ENCODE measurements around the gene PTGDR2.
"Not testable (repeated sequence)": the region's sequence is repeated elsewhere in the genome, so short reads cannot be mapped to it uniquely, and the experiment has no call there.

PTGDR2 gene

DNA sequence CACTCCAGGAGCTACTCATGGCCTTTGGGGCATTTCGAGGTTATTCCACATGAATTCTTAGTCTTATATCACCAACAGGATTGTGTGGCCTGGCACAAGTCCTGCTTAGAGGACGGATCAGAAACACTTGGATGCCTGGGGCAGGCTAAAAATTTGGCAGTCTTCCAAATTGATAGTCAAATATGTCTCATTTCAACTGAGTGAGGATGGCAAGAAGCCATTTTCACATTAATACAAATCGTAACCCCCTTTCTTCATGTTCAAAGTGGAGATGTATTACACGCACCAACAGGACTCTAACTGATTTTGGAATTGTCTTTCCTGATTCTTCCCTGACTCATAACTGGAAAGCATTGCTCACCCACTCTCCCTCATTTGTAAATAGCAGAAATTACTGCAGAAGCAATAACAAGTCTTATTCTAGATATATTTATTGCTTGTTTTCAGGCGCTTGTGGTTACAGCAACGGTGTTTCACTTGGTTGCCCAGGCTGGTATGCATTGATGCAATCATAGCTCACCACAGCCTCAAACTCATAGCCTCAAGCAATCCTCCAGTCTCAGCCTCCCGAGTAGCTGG lies 24.2 kb downstream of the PTGDR2 start:
- H3K4me3 ChIP-seq (ENCODE audit: low read length), result no peak overlapping the region
- H3K4me1 ChIP-seq (ENCODE audit: insufficient read depth, low read length), result no peaks in the 10 kb centered on the region
- 74% methylated on average over 7 of the region's 7 CpGs for whole genome bisulfite sequencing
- H3K27ac ChIP-seq (ENCODE audit: low read depth, low read length), result no peak overlapping the region
- no peak overlapping the region for H3K9ac ChIP-seq (ENCODE audit: low read depth, low read length)
- H3K36me3 ChIP-seq (ENCODE audit: insufficient read depth, low read length), result no peaks in the 10 kb centered on the region
- peaks cover 16% of the 10 kb centered on the region for H3K27me3 ChIP-seq (ENCODE audit: insufficient read depth, low read length)
- H3K9me3 ChIP-seq (ENCODE audit: insufficient read depth, low read depth, low read length), result no peaks in the 10 kb centered on the region

DNA sequence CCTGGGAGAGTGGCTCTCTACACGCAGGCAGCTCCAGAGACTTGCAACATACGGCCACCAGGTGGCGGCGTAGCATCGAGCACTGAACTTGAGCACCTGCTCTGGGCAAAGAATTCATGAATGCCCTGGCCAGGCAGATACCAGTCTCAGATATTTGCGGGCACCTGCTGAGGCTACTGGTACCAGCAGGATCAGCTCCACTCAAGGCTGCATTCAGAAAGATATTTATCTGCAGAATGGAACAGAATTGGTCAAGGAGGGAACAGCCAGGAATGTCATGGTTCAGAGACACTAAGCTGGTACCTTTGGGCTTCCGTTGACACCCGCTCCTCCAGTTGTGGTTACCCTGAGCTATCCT lies 24.6 kb downstream of the PTGDR2 start:
- H3K4me3 ChIP-seq (ENCODE audit: low read length), result no peak overlapping the region
- no peaks in the 10 kb centered on the region for H3K9me3 ChIP-seq (ENCODE audit: insufficient read depth, low read depth, low read length)
- WGBS, result 23% methylated on average over 8 of the region's 8 CpGs
- peaks cover 16% of the 10 kb centered on the region for H3K27me3 ChIP-seq (ENCODE audit: insufficient read depth, low read length)
- H3K27ac ChIP-seq (ENCODE audit: low read depth, low read length), result no peak overlapping the region
- H3K9ac ChIP-seq (ENCODE audit: low read depth, low read length), result no peak overlapping the region
- no peaks in the 10 kb centered on the region for H3K4me1 ChIP-seq (ENCODE audit: insufficient read depth, low read length)
- no peaks in the 10 kb centered on the region for H3K36me3 ChIP-seq (ENCODE audit: insufficient read depth, low read length)

DNA sequence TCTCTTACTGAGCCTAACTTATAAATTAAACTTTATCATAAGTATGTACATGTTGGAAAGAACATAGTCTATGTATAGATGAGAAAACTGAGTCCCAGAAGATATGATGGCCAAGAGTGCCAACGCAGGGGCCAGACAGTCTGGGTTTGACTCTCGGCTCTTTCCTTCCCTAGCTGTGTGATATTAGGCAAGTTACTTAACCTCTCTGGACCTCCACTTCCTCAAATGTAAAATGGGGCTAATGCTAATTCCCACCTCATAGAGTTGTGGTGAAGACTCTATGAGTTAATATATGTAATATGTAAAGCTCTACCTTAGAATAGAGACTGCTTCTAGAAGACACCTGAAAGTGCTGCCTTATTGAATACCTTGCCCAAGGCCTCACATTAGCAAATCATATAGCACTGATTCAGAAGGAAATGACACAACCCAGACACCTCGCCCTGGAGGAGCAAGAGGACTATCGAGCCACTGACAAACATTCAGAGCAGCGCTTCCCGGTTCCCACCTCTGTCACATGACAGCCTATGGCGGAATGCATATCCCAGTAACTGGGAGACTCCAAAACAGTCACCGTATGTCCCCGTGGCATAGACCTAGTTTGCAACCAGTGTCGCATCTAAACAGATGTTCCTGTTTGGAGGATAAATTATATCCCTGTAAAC lies 25.1 kb downstream of the PTGDR2 start:
- H3K4me3 ChIP-seq (ENCODE audit: low read length), result no peak overlapping the region
- H3K9ac ChIP-seq (ENCODE audit: low read depth, low read length), result no peak overlapping the region
- WGBS, result 54% methylated on average over 9 of the region's 10 CpGs

DNA sequence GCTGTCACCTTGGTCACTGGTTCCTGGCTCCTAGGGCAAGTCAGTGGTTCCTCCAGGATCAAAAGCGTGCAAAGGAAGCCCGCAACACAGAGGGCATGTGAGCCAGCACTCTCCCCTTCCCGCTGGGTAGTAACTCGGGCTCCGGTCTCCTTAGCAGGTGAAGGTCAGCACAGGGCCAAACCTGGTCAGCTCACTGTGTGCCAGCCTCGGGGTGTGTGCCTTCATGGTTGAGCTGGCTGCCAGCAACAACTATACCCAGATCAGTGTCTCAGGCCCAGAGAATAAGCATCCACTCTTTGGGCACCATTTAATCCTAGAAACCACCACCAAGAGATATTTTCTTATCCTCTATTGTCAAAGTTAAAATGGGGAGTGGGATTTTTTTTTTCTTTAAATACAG lies 30.0 kb downstream of the PTGDR2 start:
- WGBS, result 87% methylated on average over 6 of the region's 6 CpGs
- Histone ChIP-seq H3K4me3 (ENCODE audit: low read length) (no peak overlapping the region), H3K27ac (ENCODE audit: low read depth, low read length) (no peak overlapping the region), H3K27me3 (ENCODE audit: insufficient read depth, low read length) (no peaks in the 10 kb centered on the region), H3K9ac (ENCODE audit: low read depth, low read length) (no peak overlapping the region), H3K4me1 (ENCODE audit: insufficient read depth, low read length) (no peaks in the 10 kb centered on the region), H3K36me3 (ENCODE audit: insufficient read depth, low read length) (no peaks in the 10 kb centered on the region), H3K9me3 (ENCODE audit: insufficient read depth, low read depth, low read length) (no peaks in the 10 kb centered on the region)

More for the DNA sequence above, 25.1 kb downstream of the PTGDR2 start:
- Histone ChIP-seq H3K4me1 (ENCODE audit: insufficient read depth, low read length) (no peaks in the 10 kb centered on the region), H3K27ac (ENCODE audit: low read depth, low read length) (no peak overlapping the region), H3K9me3 (ENCODE audit: insufficient read depth, low read depth, low read length) (no peaks in the 10 kb centered on the region), H3K36me3 (ENCODE audit: insufficient read depth, low read length) (no peaks in the 10 kb centered on the region), H3K27me3 (ENCODE audit: insufficient read depth, low read length) (peaks cover 16% of the 10 kb centered on the region)

DNA sequence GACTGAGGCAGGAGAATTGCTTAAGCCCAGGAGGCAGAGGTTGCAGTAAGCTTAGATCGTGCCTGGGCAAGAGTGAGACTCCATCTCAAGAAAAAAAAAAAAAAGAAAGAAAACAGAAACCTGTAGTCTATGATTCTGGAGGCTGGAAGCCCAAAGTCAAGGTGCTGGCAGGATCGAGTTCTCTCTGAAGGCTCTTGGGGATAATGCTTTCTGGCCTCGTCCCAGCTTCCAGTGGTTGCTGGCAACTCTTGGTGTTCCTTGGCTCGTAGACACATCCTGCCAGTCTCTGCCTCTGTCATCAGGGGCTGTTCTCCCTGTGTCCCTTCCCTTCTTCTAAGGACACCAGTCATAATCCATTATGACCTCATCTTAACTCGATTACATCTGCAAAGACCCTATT lies 30.6 kb downstream of the PTGDR2 start:
- no peaks in the 10 kb centered on the region for H3K9me3 ChIP-seq (ENCODE audit: insufficient read depth, low read depth, low read length)
- H3K9ac ChIP-seq (ENCODE audit: low read depth, low read length), result no peak overlapping the region
- H3K36me3 ChIP-seq (ENCODE audit: insufficient read depth, low read length), result no peaks in the 10 kb centered on the region
- H3K27me3 ChIP-seq (ENCODE audit: insufficient read depth, low read length), result no peaks in the 10 kb centered on the region
- H3K27ac ChIP-seq (ENCODE audit: low read depth, low read length), result no peak overlapping the region
- WGBS, result 87% methylated on average over 5 of the region's 5 CpGs
- H3K4me1 ChIP-seq (ENCODE audit: insufficient read depth, low read length), result no peaks in the 10 kb centered on the region
- H3K4me3 ChIP-seq (ENCODE audit: low read length), result no peak overlapping the region

DNA sequence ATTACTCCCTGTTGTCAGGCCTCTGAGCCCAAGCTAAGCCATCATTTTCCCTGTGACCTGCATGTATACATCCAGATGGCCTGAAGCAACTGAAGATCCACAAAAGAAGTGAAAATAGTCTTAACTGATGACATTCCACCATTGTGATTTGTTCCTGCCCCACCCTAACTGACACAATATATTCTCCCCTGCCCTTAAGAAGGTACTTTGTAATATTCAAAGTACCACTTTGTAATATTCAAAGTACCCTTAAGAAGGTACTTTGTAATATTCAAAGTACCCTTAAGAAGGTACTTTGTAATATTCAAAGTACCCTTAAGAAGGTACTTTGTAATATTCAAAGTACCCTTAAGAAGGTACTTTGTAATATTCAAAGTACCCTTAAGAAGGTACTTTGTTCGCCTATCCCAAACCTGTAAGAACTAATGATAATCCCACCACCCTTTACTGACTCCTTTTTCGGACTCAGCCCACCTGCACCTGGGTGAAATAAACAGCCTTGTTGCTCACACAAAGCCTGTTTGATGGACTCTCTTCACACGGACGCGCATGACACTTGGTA lies 31.9 kb downstream of the PTGDR2 start:
- not testable (repeated sequence) for H3K9me3 ChIP-seq (ENCODE audit: insufficient read depth, low read depth, low read length); H3K4me3 ChIP-seq (ENCODE audit: low read length); H3K27me3 ChIP-seq (ENCODE audit: insufficient read depth, low read length); H3K9ac ChIP-seq (ENCODE audit: low read depth, low read length); H3K36me3 ChIP-seq (ENCODE audit: insufficient read depth, low read length); H3K27ac ChIP-seq (ENCODE audit: low read depth, low read length); H3K4me1 ChIP-seq (ENCODE audit: insufficient read depth, low read length)
- WGBS, result 91% methylated on average over 5 of the region's 5 CpGs

DNA sequence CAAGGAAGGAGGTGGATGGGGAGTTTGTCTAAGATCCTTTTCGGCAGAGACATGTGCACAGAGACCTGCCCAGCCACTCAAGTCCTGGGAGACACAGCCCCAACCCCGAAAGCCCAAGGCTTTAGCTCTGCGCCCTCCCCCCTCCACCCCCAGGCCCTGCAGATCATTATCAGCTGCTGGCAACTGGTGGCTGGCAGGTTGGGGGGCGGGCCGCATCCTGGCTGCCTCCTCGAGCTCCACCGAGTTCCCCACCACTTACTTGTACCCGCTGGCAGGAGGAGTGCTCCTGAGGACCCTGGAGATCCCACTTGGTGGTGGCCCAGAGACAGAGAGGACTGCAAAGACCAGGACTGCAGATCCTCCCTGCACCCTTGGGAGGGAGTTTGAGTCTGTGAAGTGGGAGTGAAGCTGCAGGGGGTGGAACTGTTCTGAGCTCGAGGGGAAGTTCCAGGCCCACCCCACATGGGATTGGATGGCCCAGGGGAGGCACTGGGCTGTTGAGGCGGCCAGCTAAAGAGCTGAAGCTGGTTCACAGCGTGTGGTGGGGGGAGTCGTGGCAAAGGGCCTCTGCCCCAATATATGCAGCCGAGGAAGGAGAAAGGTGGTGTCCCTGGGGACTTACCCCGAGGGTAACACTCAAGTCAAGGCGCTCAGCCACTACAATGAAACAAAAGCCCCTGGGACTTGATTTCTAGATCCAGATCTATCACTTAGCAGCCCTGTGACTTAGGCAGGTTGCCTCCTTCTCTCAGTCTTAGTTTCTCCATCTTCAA lies 33.7 kb downstream of the PTGDR2 start:
- H3K27ac ChIP-seq (ENCODE audit: low read depth, low read length), result no peak overlapping the region
- no peak overlapping the region for H3K4me3 ChIP-seq (ENCODE audit: low read length)
- H3K36me3 ChIP-seq (ENCODE audit: insufficient read depth, low read length), result no peaks in the 10 kb centered on the region
- H3K9me3 ChIP-seq (ENCODE audit: insufficient read depth, low read depth, low read length), result peaks cover 3% of the 10 kb centered on the region
- no peak overlapping the region for H3K9ac ChIP-seq (ENCODE audit: low read depth, low read length)
- WGBS, result 86% methylated on average over 15 of the region's 15 CpGs
- no peaks in the 10 kb centered on the region for H3K27me3 ChIP-seq (ENCODE audit: insufficient read depth, low read length)
- no peaks in the 10 kb centered on the region for H3K4me1 ChIP-seq (ENCODE audit: insufficient read depth, low read length)

DNA sequence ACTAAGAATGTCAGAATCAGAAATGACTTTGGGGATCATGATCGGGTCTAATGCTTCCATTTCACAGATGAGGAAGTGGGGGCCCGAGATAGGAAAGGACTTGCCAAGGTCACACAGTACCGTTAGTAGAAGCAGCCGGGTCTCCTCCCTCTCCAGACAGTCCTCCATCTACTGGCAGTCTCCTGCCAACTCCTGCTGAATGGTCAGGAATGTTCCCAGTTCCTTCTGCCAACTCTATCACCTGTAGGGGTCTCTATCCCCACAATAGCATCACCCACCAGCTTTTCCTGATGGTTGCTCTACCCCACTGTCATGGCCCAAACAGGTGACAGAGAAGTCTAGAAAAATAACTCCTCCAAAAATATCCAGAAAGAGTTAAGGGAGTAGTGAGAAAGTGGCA lies 37.7 kb downstream of the PTGDR2 start:
- no peaks in the 10 kb centered on the region for H3K36me3 ChIP-seq (ENCODE audit: insufficient read depth, low read length)
- whole genome bisulfite sequencing, result 88% methylated on average over 4 of the region's 4 CpGs
- no peaks in the 10 kb centered on the region for H3K27me3 ChIP-seq (ENCODE audit: insufficient read depth, low read length)
- H3K27ac ChIP-seq (ENCODE audit: low read depth, low read length), result no peak overlapping the region
- peaks cover 10% of the 10 kb centered on the region for H3K9me3 ChIP-seq (ENCODE audit: insufficient read depth, low read depth, low read length)
- no peak overlapping the region for H3K9ac ChIP-seq (ENCODE audit: low read depth, low read length)
- H3K4me3 ChIP-seq (ENCODE audit: low read length), result no peak overlapping the region
- H3K4me1 ChIP-seq (ENCODE audit: insufficient read depth, low read length), result no peaks in the 10 kb centered on the region

DNA sequence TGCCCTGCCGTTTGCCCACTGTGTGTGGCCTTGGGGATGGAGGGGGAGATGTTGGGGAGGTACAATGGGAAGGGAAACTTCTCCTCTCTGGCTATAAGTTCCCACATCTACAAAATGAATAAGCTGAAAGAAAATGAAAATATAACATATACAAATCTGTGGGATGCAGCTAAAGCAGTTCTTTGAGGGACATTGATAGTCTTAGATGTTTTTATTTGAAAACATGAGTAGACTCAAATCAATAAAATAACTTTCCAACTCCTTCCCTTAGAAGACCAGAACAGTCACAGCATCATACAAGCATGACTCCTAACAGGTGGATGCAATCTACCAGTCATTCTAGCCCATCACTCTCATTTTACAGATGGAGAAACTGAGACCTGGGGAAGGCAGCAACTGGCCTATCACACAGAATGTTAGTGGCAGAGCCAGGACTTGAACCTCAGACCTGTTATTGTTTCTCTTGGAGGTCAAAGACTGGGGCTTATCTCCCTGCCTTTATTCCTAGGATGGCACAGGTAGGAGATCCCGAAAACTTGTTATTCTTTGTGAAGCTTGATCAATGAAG lies 39.1 kb downstream of the PTGDR2 start:
- no peaks in the 10 kb centered on the region for H3K36me3 ChIP-seq (ENCODE audit: insufficient read depth, low read length)
- no peaks in the 10 kb centered on the region for H3K27me3 ChIP-seq (ENCODE audit: insufficient read depth, low read length)
- no peak overlapping the region for H3K4me3 ChIP-seq (ENCODE audit: low read length)
- H3K4me1 ChIP-seq (ENCODE audit: insufficient read depth, low read length), result no peaks in the 10 kb centered on the region
- H3K27ac ChIP-seq (ENCODE audit: low read depth, low read length), result no peak overlapping the region
- H3K9ac ChIP-seq (ENCODE audit: low read depth, low read length), result no peak overlapping the region
- H3K9me3 ChIP-seq (ENCODE audit: insufficient read depth, low read depth, low read length), result peaks cover 10% of the 10 kb centered on the region
- WGBS, result 95% methylated on average over 2 of the region's 2 CpGs

DNA sequence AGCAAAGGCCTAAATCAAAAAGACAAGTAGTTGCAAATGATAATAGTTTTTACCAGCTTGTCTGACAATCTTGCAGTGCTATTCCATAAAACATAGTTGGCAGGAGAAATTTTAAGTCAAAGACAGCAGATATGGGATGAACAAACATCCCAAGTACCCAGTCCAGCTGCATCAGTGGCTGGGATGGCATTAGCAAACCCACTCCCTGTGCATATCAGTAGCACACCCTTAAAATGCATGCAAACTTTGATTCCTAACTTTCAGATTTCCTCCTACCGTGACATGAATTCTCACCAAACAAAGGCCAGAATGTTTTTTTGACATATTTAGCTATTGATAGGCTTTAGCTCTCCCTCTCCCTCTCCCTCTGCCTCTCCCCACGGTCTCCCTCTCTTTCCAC lies 41.6 kb downstream of the PTGDR2 start:
- no peak overlapping the region for H3K4me3 ChIP-seq (ENCODE audit: low read length)
- peaks cover 10% of the 10 kb centered on the region for H3K9me3 ChIP-seq (ENCODE audit: insufficient read depth, low read depth, low read length)
- 88% methylated on average over 2 of the region's 2 CpGs for WGBS
- H3K9ac ChIP-seq (ENCODE audit: low read depth, low read length), result no peak overlapping the region
- H3K36me3 ChIP-seq (ENCODE audit: insufficient read depth, low read length), result no peaks in the 10 kb centered on the region
- H3K4me1 ChIP-seq (ENCODE audit: insufficient read depth, low read length), result no peaks in the 10 kb centered on the region
- no peak overlapping the region for H3K27ac ChIP-seq (ENCODE audit: low read depth, low read length)
- no peaks in the 10 kb centered on the region; the same call in 1 of the 2 replicates for H3K27me3 ChIP-seq (ENCODE audit: insufficient read depth, low read length)

DNA sequence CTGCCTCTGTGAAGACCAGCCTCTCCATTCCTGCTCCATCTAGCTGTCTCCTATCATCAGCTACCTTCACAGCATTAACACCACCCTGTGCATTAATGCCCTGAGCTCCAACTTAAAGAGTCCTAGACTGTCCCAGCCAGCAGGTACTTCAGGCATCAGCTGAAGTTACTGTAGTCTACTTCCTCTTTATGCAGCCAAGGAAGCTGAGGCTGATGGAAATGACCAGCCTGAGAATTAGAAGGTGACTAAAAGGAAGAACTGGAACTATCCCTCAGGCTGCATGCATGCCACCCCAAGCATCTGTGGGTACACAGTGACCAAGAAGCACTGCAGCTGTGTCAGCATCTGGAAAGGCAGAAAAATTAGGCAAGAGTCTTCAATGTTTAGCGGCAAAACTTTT lies 42.4 kb downstream of the PTGDR2 start:
- WGBS, result 90% methylated on average over 1 of the region's 1 CpG
- no peak overlapping the region for H3K9ac ChIP-seq (ENCODE audit: low read depth, low read length)
- no peaks in the 10 kb centered on the region; the same call in 1 of the 2 replicates for H3K27me3 ChIP-seq (ENCODE audit: insufficient read depth, low read length)
- no peaks in the 10 kb centered on the region for H3K36me3 ChIP-seq (ENCODE audit: insufficient read depth, low read length)
- H3K4me3 ChIP-seq (ENCODE audit: low read length), result no peak overlapping the region
- H3K9me3 ChIP-seq (ENCODE audit: insufficient read depth, low read depth, low read length), result peaks cover 10% of the 10 kb centered on the region
- H3K27ac ChIP-seq (ENCODE audit: low read depth, low read length), result no peak overlapping the region
- no peaks in the 10 kb centered on the region for H3K4me1 ChIP-seq (ENCODE audit: insufficient read depth, low read length)

All from HUES64 (cell line).